K562 (cell line): Measurements from ENCODE around the gene RERE. TPM values are rescaled to one million over a fixed set of nuclear protein-coding genes. Genes with fewer than 3 reads are reported as not detected.

Experiments
- CREB1 ChIP-seq, 2 experiments: sonication (generic) in 1 of 2; formaldehyde crosslinking in 1 of 2; IDR thresholded peaks; 2 replicates each; pipeline versions ENCODE4 v1.6.1 to v1.8.0; 2012 to 2022; ENCODE audit warnings: inconsistent platforms in 1 of 2, mild to moderate bottlenecking in 1 of 2, missing genetic modification reagents in 1 of 2, moderate library complexity in 1 of 2
- HDGF ChIP-seq: fragments of 450-650 bp; IDR thresholded peaks from 2 replicates; pipeline ENCODE4 v1.6.1; 2016
- HMG20B ChIP-seq: fragments of 250-450 bp; sonication (Bioruptor Pico); IDR thresholded peaks from 2 replicates; pipeline ENCODE4 v1.5.0; 2021; ENCODE audit warnings: mild to moderate bottlenecking
- MYNN ChIP-seq, 2 experiments: sonication (generic); formaldehyde crosslinking in 1 of 2; IDR thresholded peaks; 2 replicates each; pipeline versions ENCODE4 v1.5.0 to v1.6.1; 2016 to 2020; ENCODE audit warnings: antibody characterized with exemption in 1 of 2, missing genetic modification reagents in 1 of 2
- NONO ChIP-seq, 2 experiments: fragments of 200-400 bp in 1 of 2; fragments of 450-650 bp in 1 of 2; formaldehyde crosslinking in 1 of 2; IDR thresholded peaks; 2 replicates each; pipeline ENCODE4 v1.6.1; 2017; ENCODE audit warnings: low read depth in 2 of 2, mild to moderate bottlenecking in 2 of 2, moderate library complexity in 2 of 2, low read length in 1 of 2
- NR2C2 ChIP-seq, 2 experiments: fragments of 200-800 bp in 1 of 2; sonication (Bioruptor generic) in 1 of 2; sonication (generic) in 1 of 2; formaldehyde crosslinking in 1 of 2; IDR thresholded peaks; 2 replicates each; pipeline versions ENCODE4 v1.6.1 to v1.8.0; 2016 to 2022; ENCODE audit warnings: mild to moderate bottlenecking in 1 of 2, missing compliant biosample characterization in 1 of 2, missing genetic modification characterization in 1 of 2, missing genetic modification reagents in 1 of 2
- STAG1 ChIP-seq: sonication (generic); formaldehyde crosslinking; IDR thresholded peaks from 2 replicates; pipeline ENCODE4 v1.5.0; 2020; ENCODE audit warnings: missing genetic modification reagents, borderline replicate concordance
- ZBTB17 ChIP-seq: fragments of 450-650 bp; formaldehyde crosslinking; IDR thresholded peaks from 2 replicates; pipeline ENCODE4 v1.4.0; 2020; ENCODE audit warnings: mild to moderate bottlenecking
- ZNF165 ChIP-seq: fragments of 250-450 bp; sonication (Bioruptor Pico); IDR thresholded peaks from 2 replicates; pipeline ENCODE4 v1.4.0; 2020; ENCODE audit warnings: borderline replicate concordance
- polyA plus RNA-seq, 8 experiments: library from polyadenylated mRNA; depleted of rRNA in 4 of 8; stranded (reverse) in 5 of 8; unstranded in 3 of 8; fragments of >200 nt; fragmentation: Nextera tagmentation in 2 of 8; fragmentation: Illumina TruSeq in 1 of 8; extraction: Ambion mirVana in 2 of 8; extraction: Trizol in 1 of 8; gene quantifications; 2 replicates each; pipeline versions ENCODE4 v1.2.1 to v1.2.3, GENCODE V29; 2011 to 2014; ENCODE audit warnings: inconsistent platforms in 1 of 8, missing spikeins in 1 of 8
- total RNA-seq, 7 experiments: library from RNA; depleted of rRNA in 6 of 7; stranded (reverse); fragments of >200 nt in 6 of 7; fragmentation: Illumina TruSeq in 2 of 7; extraction: Trizol in 2 of 7; gene quantifications; 2 replicates each; pipeline versions ENCODE4 v1.2.1 to v1.2.3, GENCODE V29; 2011 to 2021; ENCODE audit warnings: low replicate concordance in 1 of 7
- TF ChIP-seq, protein P1 (sequence below): fragments of 450-650 bp; IDR thresholded peaks from 2 replicates; pipeline ENCODE4 v1.7.1; 2018; ENCODE audit warnings: mild to moderate bottlenecking, low read depth; ENCODE audit not compliant: partially characterized antibody
- TF ChIP-seq, protein P2 (sequence below): sonication (generic); formaldehyde crosslinking; IDR thresholded peaks from 2 replicates; pipeline ENCODE4 v1.8.1; 2023; ENCODE audit warnings: mild to moderate bottlenecking, missing genetic modification reagents
- TF ChIP-seq, protein P3 (sequence below): fragments of 250-450 bp; sonication (Bioruptor Pico); IDR thresholded peaks from 2 replicates; pipeline ENCODE4 v1.5.1; 2021; ENCODE audit warnings: mild to moderate bottlenecking
- TF ChIP-seq, protein P4 (sequence below): sonication (generic); formaldehyde crosslinking; IDR thresholded peaks from 2 replicates; pipeline ENCODE4 v1.8.1; 2023; ENCODE audit warnings: mild to moderate bottlenecking, missing genetic modification reagents

The RERE gene
- total and polyA plus RNA-seq, 9 of the 15 experiments (the other 6 are each of a cell fraction or from before 2014, with no cell fraction given): 3.0 to 51.5 (median 13.4) TPM

DNA sequence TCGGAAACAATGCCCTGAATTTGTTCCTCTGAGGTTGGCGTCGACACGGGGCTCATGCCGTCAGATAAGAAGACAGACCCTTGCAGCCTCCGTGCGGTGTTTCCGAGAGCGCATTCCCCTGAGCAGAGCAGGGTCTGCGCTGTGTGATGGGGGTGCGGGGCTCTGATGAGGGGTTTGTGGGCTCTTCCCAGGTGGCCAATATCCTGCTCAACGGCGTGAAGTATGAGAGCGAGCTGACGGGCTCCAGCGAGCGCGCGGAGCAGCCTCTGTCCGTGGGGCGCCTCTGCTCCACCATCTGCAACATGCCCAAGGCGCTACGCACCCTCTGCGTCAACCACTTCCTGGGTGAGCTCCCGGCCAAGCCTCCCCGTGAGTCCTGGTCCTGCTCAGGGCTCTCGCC, 482.2 kb downstream of the RERE start (continued):
- TF ChIP-seq, protein P1, sequence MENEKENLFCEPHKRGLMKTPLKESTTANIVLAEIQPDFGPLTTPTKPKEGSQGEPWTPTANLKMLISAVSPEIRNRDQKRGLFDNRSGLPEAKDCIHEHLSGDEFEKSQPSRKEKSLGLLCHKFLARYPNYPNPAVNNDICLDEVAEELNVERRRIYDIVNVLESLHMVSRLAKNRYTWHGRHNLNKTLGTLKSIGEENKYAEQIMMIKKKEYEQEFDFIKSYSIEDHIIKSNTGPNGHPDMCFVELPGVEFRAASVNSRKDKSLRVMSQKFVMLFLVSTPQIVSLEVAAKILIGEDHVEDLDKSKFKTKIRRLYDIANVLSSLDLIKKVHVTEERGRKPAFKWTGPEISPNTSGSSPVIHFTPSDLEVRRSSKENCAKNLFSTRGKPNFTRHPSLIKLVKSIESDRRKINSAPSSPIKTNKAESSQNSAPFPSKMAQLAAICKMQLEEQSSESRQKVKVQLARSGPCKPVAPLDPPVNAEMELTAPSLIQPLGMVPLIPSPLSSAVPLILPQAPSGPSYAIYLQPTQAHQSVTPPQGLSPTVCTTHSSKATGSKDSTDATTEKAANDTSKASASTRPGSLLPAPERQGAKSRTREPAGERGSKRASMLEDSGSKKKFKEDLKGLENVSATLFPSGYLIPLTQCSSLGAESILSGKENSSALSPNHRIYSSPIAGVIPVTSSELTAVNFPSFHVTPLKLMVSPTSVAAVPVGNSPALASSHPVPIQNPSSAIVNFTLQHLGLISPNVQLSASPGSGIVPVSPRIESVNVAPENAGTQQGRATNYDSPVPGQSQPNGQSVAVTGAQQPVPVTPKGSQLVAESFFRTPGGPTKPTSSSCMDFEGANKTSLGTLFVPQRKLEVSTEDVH: no peak
- no peak for TF ChIP-seq NONO (IDR thresholded peaks at IDR 0.05; ENCODE audit: low read depth in 2 of 2, low read length in 1 of 2)
- no peak for TF ChIP-seq ZBTB17 (CRISPR knock-in tag)
- TF ChIP-seq, protein P2, sequence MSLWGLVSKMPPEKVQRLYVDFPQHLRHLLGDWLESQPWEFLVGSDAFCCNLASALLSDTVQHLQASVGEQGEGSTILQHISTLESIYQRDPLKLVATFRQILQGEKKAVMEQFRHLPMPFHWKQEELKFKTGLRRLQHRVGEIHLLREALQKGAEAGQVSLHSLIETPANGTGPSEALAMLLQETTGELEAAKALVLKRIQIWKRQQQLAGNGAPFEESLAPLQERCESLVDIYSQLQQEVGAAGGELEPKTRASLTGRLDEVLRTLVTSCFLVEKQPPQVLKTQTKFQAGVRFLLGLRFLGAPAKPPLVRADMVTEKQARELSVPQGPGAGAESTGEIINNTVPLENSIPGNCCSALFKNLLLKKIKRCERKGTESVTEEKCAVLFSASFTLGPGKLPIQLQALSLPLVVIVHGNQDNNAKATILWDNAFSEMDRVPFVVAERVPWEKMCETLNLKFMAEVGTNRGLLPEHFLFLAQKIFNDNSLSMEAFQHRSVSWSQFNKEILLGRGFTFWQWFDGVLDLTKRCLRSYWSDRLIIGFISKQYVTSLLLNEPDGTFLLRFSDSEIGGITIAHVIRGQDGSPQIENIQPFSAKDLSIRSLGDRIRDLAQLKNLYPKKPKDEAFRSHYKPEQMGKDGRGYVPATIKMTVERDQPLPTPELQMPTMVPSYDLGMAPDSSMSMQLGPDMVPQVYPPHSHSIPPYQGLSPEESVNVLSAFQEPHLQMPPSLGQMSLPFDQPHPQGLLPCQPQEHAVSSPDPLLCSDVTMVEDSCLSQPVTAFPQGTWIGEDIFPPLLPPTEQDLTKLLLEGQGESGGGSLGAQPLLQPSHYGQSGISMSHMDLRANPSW: no peak
- TF ChIP-seq, protein P3, sequence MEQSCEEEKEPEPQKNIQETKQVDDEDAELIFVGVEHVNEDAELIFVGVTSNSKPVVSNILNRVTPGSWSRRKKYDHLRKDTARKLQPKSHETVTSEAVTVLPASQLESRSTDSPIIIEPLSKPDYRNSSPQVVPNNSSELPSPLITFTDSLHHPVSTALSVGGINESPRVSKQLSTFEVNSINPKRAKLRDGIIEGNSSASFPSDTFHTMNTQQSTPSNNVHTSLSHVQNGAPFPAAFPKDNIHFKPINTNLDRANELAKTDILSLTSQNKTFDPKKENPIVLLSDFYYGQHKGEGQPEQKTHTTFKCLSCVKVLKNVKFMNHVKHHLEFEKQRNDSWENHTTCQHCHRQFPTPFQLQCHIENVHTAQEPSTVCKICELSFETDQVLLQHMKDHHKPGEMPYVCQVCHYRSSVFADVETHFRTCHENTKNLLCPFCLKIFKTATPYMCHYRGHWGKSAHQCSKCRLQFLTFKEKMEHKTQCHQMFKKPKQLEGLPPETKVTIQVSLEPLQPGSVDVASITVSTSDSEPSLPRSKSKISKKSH (CRISPR knock-in tag): no peak
- no peak for TF ChIP-seq HMG20B (CRISPR knock-in tag)
- TF ChIP-seq MYNN (IDR thresholded peaks at IDR 0.05): no peak
- TF ChIP-seq MYNN (CRISPR knock-in tag; IDR thresholded peaks at IDR 0.05): no peak
- no peak for TF ChIP-seq ZNF165 (CRISPR knock-in tag)
- no peak for TF ChIP-seq STAG1 (CRISPR knock-in tag)
- TF ChIP-seq HDGF: no peak
- no peak for TF ChIP-seq CREB1 (IDR thresholded peaks at IDR 0.05)
- TF ChIP-seq CREB1 (CRISPR knock-in tag; IDR thresholded peaks at IDR 0.05): no peak
- no peak for TF ChIP-seq NR2C2 (CRISPR knock-in tag; IDR thresholded peaks at IDR 0.05)
- TF ChIP-seq NR2C2 (tag; IDR thresholded peaks at IDR 0.05): no peak
- TF ChIP-seq, protein P4, sequence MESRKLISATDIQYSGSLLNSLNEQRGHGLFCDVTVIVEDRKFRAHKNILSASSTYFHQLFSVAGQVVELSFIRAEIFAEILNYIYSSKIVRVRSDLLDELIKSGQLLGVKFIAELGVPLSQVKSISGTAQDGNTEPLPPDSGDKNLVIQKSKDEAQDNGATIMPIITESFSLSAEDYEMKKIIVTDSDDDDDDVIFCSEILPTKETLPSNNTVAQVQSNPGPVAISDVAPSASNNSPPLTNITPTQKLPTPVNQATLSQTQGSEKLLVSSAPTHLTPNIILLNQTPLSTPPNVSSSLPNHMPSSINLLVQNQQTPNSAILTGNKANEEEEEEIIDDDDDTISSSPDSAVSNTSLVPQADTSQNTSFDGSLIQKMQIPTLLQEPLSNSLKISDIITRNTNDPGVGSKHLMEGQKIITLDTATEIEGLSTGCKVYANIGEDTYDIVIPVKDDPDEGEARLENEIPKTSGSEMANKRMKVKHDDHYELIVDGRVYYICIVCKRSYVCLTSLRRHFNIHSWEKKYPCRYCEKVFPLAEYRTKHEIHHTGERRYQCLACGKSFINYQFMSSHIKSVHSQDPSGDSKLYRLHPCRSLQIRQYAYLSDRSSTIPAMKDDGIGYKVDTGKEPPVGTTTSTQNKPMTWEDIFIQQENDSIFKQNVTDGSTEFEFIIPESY (CRISPR knock-in tag): no peak
